ENCODE data around the gene GATA6. TPM values are rescaled to one million over a fixed set of nuclear protein-coding genes. Genes with fewer than 3 reads are reported as not detected.
"Not testable (repeated sequence)": the region's sequence is repeated elsewhere in the genome, so short reads cannot be mapped to it uniquely, and the experiment has no call there.

The GATA6 gene
- polyA plus RNA-seq, 10 donors = 1.1 to 2.1 (median 1.4) TPM

DNA sequence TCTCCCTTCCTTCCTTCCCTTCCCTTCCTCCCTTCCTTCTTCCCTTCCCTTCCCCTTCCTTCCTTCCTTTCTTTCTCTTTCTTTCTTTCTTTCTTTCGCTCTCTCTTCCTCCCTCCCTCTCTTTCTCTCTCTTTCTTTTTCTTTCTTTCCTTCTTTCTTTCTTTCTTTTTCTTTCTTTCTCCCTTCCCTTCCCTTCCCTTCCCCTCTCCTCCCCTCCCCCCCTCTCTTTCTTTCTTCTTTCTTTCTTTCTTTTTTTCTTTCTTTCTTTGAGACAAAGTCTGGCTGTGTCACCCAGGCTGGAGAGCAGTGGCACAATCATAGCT, 34.8 kb downstream of the GATA6 start:
- DNase-seq = no peak

DNA sequence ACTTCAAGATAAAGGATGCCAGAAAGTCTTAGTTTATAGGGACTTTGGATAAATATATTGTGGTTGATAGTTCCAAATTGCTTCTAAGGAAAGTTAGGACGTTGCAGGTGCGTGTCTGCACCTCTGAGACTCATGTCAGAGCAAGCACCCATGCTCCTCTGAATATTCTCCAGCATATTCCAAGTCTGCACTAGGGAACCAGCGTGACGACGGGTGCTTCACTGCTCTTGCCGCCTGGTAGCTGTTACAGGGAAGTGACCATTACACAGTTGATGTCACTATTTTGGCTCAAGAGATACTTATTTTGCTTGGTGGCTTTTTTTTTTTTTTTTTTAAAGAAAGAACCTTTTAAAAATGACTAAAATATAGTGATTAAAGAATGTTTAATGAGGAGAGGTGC, 35.6 kb downstream of the GATA6 start:
- no peak for DNase-seq

DNA sequence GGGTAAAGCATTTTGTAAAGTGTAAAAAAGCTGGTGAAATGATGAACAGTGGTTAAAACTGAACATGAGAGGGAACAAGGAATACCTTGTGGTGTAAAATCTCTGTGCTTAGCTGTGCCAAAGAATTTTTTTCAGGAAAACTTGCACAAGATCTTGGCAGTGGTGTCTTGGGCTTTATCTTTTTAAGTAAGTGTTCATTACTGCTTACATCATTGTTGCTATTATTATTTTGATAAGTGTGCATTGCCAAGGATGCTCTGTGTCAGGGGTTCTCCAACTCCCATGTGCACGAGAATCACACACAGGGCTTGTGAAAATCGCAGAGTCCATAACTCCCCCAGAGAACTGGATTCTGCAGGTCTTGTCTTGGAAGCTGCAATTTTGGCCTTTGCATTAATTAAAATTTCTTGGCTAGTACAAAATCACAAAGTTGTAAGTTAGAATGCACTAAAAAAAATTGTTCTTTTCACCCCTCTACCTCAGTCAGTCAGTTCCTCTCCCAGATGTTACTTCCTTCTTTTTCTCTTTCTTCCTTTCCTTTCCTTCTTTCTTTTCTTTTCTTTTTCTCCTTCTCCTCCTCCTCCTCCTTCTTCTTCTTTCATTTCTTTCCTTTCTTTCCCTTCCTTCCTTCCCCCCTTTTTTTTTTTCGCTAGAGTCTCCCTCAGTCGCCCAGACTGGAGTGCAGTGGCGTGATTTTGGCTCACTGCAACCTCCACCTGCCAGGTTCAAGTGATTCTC, 37.8 kb downstream of the GATA6 start:
- DNase-seq = peak in 1 of 3 donors; percentile 48

DNA sequence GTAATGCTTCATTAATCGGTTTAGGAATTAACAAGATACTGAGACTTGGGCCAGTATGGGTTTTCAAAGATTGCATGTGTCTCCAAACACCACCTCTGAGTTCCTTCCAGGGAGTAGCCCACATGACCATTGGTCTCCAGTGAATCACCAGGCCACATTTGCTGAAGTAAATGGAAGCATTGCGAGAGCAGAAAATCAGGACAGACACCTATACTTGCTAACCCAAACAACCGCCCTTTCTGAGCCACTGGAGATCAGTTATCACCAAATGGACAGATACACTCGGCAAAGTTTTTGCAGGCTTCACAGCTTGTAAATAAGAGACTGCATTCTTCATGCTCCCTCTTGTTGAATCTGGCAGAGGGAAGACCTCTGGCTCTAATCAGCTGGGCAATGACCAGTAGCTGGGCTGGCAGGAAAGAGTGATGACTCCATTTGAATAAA, 40.9 kb downstream of the GATA6 start:
- no peak for DNase-seq

- DNase-seq = no peak
Measured at GRCh38 chr18:22211657-22212056, 42.3 kb downstream of the GATA6 start.

DNA sequence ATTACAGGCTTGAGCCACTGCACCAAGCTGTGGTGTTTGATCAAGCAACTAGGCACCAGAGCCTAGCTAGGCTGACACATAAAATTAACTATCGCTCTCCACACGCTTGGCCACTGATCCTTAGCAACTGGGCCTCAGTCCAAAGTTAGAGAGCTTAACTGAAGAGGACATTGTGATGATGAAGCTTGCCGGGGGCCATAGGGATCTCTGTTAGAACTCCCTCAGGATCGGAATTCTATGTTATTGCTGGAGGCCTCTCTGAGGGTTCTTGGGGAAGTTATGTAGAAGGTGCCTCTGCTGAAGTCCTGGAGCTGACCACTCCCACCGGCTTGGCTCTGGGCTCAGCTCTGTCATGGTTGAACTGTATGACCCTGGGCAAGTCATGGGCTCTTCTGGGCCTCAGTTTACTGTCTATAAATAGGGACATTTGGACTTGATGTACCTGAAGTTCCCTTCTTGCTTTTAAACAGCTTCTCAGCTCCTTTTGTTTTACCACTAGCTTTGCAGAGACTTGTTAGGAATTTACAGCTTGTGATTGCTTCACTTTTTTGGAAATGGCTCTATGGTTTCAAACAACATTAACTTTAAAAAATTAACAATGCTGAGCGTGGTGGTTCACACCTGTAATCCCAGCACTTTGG, 44.1 kb downstream of the GATA6 start:
- DNase-seq = no peak

- DNase-seq = peak in 1 of 3 donors; percentile 21
Measured at GRCh38 chr18:22214731-22215528, 45.5 kb downstream of the GATA6 start.

DNA sequence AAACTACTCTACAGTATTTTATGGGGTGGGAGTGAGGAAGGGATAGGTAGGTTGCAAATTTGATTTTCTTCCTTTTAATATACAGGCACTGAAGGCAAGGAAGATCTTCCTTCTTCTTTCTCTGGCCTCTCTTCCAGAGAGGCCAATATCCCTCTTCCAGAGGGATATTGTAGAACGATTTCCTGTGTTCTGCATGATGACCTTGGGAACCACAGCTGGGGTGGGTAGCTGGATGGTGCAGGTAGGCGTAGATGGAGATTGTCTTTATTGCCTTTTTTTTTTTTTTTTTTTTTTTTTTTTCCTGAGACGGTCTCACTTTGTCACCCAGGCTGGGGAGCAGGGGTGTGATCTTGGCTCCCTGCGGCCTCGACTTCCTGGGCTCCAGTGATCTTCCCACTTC, 49.4 kb downstream of the GATA6 start:
- DNase-seq = no peak

- no peak for DNase-seq
Measured at GRCh38 chr18:22219568-22220355, 50.4 kb downstream of the GATA6 start.

DNA sequence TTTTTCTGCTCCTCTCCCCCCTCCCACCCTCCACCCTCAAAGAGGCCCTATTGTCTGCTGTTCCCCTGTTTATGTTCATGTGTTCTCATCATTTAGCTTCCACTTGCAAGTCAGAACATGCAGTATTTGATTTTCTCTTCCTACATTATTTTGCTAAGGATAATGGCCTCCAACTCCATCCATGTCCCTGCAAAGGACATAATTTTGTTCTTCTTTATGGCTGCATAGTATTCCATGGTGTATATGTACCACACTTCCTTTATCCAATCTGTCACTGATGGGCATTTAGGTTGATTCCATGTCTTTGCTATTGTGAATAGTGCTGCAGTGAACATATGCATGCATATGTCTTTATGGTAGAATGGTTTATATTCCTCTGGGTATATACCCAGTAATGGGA, 51.2 kb downstream of the GATA6 start:
- not testable (repeated sequence) for DNase-seq

GRCh38 chr18:22221350-22221749, 52.0 kb downstream of the GATA6 start:
- DNase-seq = no peak

DNA sequence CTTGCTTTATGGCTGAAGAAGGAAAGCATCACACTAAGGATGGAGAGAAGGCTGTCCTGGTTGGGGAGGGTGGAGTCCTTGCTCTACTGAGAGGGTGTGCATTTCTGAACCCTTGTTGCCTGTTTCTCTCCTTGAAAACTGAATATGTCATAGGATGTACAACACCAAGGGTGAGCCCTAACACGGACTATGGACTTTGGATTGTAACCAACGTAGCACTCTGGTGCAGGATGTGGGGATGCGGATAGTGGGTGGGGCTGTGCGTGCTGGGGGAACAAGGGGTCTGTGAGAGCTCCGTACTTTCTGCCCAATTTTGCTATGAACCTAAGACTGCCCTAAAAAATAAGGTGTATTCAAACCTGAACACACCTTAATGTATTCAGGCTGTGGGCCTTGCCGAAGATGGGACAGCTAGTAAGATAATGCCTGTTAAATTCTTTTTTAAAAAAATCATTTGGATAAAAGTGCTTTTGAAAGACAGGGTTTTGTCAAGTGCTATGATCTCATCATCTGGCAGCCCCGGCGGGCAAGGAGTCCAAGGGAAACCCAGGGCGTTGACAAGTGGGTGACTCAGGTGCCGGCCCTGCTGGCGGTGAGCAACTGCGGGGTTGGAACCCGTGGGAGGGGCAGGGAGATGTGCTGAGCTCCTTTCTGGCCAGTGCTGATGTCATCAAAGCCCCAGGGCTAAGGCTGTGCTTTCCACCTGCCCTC, 54.0 kb downstream of the GATA6 start:
- DNase-seq = peak in 1 of 3 donors; percentile 45

DNA sequence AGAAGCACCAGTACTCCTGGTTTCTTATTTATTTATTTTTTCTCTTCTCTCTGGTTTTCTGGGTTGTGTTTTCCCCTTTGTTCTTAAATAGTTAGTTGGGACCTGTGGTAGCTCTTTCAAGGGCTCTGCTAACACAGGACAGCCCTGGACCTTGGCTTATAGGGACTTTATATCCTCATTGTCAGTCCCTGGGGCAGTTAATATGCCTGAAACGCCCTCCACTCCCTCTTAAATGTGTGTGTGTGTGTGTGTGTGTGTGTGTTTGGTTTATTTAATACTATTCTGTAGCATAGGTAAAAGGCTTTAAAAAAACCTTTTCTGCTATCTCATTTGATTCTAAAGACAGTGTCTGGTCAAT, 54.6 kb downstream of the GATA6 start:
- DNase-seq = no peak

GRCh38 chr18:22224339-22224738, 55.0 kb downstream of the GATA6 start:
- no peak for DNase-seq

GRCh38 chr18:22226801-22227200, 57.4 kb downstream of the GATA6 start:
- no peak for DNase-seq

DNA sequence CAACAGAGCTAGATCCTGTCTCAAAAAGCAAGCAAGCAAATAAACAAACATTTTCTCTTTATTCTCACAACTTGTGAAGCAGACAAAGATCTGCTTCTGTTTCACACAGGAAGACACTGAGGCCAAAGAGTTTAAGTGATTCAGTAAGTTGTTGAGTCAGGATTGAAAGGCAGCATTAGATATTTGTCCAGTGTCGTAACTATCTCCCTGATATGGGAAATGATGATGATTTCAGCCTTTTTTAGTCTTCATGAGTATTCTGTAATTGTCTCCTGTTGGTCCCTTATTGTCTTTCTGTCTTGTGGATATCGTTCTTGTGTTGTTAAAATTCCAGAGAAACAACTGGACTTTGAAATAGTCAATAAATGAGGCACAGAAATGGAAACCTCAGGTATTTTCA, 59.6 kb downstream of the GATA6 start:
- DNase-seq = no peak

GRCh38 chr18:22229456-22230124, 60.2 kb downstream of the GATA6 start:
- no peak for DNase-seq

DNA sequence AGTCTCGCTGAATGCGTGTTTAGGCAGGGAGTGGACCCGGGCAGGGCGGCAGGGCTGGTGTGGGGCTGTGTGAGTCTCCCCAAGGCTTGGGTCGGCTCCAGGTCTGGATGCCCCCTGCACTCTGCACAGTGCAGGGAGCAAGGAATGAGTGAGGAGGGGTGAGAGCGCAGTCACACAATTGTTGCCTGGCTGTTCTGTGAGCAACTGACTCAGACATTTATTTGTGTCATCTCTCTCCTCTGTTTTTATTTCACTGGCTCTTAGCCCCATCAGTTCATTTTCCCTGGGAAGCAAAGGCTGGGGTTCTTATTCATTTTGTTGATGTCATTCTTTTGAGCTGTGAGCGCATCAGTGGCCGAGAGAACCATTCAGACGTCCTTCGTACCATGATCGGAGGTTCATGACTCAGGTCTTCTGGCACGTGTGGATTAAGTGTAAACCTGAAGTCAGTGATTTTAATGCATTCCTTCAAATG, 61.1 kb downstream of the GATA6 start:
- peak in 1 of 3 donors; percentile 43 for DNase-seq

- DNase-seq = no peak
Measured at GRCh38 chr18:22233266-22233665, 63.9 kb downstream of the GATA6 start.

GRCh38 chr18:22238036-22238435, 68.6 kb downstream of the GATA6 start:
- DNase-seq = no peak

- DNase-seq = no peak
Measured at GRCh38 chr18:22238681-22239080, 69.3 kb downstream of the GATA6 start.
